ENCODE measurements around the gene CHTF18. TPM values are rescaled to one million over a fixed set of nuclear protein-coding genes. Genes with fewer than 3 reads are reported as not detected.

CHTF18 gene
- total RNA-seq, 2 experiments from 2014 or later, result 101 to 102 TPM

DNA sequence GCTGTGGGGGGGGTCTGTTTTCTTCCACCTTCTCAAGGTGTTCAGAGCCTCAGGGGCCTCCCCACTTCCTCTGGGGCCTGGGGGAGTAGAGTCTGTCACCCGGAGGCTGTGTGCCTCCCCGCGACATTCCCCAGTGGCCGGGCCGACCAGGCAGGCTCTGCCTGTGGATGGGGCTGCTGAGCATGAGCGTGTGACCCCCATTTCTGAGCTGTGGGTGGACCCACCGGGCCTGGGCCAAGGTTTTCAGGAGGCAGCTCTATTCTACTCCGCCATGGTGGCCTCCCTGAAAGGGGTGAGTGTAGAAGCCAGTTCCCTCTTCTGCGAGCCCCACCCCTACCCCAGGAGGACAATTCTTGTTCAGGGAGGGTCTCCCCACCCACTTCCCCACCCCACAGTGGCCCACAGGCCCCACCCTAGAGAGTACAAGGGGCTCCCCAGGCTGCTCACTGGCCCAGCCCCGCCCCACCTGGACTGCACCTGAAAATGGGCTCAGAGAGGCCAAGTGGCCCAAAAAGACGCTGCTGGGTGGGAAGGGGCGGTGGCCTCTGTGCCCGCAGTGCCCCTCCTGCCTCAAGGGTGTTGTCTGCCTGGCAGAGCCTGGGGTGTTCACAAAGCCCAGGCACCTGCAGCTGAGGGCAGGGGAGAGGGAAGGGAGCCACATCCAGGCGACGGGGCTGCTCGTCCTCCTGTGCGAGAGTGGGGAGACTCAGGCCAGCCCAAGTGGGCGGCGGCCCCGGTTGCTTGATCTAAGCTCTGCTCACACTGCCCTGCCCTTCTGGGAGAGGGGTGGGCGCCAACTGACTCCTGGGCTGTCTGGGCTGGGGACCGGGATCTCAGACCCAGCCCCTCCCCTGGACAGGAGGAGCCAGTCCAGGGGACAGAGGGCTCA is 26.6 kb upstream of the CHTF18 start:
- ChIA-PET POLR2A (no interaction called here), CTCF (no interaction called here)
- Mint-ChIP-seq H3K4me3 (no peak overlapping the region), H3K9me3 (peaks cover 2% of the 10 kb centered on the region), H3K4me1 (ENCODE audit: low read depth) (no peaks in the 10 kb centered on the region), H3K27ac (no peak overlapping the region), H3K27me3 (peaks cover 3% of the 10 kb centered on the region), H3K36me3 (no peaks in the 10 kb centered on the region)
- DNase-seq, result no peak
- intact Hi-C loops (cut with micrococcal nuclease), result no loop called here

DNA sequence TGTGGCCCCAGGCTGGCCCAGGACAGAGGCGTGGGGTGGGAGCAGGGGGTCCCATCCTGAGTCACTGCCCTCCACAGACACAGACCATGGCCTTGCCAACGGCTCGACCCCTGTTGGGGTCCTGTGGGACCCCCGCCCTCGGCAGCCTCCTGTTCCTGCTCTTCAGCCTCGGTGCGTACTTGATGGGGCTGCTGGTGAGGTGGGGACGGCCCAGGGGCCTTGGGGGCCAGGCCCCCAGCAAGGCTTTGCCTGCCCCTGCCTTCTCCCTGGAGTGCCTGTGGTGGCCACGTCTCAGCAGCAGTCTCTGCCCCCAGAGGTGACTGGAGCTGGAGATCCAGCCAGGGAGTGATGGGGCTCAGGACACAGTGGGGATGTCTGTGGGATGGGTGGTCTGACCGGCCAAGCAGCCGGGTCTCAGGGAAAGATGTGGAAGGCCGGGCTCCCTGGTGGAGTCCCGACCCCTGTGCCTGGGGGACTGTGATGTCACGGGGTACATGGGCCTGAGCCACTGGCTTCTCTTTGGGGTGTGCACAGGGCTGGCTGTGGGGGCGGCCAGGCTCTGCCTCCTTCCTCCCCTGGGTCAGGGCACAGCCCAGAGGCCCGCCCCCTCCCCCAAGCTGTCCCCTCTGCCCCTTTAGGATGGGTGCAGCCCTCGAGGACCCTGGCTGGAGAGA is 25.7 kb upstream of the CHTF18 start:
- no peak for DNase-seq
- intact Hi-C loops (cut with micrococcal nuclease), result no loop called here
- CTCF ChIA-PET, result no interaction called here
- Mint-ChIP-seq H3K27ac (no peak overlapping the region), H3K4me3 (no peak overlapping the region), H3K4me1 (ENCODE audit: low read depth) (no peaks in the 10 kb centered on the region), H3K27me3 (peaks cover under 1% of the 10 kb centered on the region), H3K9me3 (no peaks in the 10 kb centered on the region), H3K36me3 (no peaks in the 10 kb centered on the region)
- POLR2A ChIA-PET, result no interaction called here

DNA sequence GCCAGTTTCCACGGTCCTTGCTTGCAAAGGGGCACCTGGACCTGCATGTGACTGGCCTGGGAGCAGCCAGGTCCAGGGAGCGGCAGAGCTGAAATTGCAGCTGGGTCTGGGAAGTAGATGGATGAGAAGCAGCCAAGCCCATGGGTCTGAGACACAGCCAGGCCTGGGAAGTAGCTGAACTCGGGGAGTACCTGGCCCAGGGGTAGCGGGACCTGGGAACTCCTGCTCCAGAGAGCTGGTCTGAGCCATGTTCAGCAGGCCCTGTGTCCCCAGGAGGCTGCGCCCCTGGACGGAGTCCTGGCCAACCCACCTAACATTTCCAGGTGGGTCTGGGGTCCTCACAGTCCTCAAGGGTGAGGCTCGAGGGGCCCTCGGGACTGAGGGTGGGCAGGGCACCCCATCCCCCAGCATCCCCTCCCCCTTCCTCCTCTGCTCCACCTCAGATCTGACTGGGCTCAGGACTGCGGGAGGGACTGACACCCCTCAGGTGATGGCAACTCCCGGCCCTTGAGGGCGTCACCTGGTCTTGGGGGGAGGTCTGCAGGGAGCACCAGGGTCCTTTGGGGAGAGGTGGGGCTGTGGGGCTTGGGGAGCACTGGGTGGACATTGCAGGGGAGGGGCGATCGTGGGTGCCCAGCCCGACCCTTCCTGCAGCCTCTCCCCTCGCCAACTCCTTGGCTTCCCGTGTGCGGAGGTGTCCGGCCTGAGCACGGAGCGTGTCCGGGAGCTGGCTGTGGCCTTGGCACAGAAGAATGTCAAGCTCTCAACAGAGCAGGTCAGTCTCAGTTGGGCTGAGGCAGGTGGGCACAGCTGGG is 24.8 kb upstream of the CHTF18 start:
- Mint-ChIP-seq H3K9me3 (no peaks in the 10 kb centered on the region), H3K27ac (no peak overlapping the region), H3K4me3 (no peak overlapping the region), H3K36me3 (no peaks in the 10 kb centered on the region), H3K4me1 (ENCODE audit: low read depth) (no peaks in the 10 kb centered on the region), H3K27me3 (no peaks in the 10 kb centered on the region)
- intact Hi-C loops (cut with micrococcal nuclease), result no loop called here
- ChIA-PET POLR2A (no interaction called here), CTCF (no interaction called here)
- no peak for DNase-seq

DNA sequence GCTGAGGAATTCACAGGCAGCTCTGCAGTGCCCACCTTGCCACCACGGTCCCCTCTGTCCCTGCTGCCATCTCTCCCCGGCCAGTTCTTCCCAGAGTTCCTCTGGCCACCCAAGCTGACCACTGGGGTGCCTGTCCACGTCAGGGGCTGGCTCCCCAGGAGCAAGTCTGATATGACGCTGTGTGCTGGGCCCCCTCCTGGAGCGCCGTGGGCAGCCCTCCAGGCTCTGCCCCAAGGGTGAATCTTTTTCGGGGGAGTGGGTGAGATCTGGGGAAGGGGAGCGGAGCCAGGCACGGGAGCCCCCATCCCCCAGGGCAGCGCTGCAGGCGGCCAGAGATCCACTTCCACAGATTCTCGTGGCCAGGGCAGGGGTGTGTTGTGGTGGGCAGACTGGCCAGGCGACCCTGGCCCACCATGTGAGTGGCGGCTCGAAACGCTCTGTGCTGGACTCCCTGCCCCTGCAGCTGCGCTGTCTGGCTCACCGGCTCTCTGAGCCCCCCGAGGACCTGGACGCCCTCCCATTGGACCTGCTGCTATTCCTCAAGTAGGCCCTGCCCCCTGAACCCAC is 24.2 kb upstream of the CHTF18 start:
- ChIA-PET CTCF (no interaction called here), POLR2A (no interaction called here)
- Mint-ChIP-seq H3K36me3 (no peaks in the 10 kb centered on the region), H3K4me3 (no peak overlapping the region), H3K27ac (no peak overlapping the region), H3K27me3 (no peaks in the 10 kb centered on the region), H3K4me1 (ENCODE audit: low read depth) (no peaks in the 10 kb centered on the region), H3K9me3 (no peaks in the 10 kb centered on the region)
- no peak for DNase-seq
- intact Hi-C loops (cut with micrococcal nuclease), result no loop called here

DNA sequence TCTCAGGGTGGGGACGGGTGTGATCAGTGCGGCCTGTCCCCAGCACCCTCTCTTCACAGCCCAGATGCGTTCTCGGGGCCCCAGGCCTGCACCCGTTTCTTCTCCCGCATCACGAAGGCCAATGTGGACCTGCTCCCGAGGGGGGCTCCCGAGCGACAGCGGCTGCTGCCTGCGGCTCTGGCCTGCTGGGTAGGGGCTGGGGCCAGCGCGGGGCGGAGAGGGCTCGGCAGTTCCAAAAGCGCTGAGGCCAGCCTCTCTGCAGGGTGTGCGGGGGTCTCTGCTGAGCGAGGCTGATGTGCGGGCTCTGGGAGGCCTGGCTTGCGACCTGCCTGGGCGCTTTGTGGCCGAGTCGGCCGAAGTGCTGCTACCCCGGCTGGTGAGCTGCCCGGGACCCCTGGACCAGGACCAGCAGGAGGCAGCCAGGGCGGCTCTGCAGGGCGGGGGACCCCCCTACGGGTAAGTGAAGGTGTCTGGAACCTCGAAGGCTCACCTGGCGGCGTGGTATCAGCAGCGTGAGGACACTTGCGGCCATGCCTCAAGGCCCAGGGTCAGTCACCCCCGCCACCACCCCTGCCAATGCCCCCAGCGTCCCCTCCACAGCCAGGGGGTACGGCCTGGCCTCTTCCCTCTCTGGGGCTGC is 23.5 kb upstream of the CHTF18 start:
- Mint-ChIP-seq H3K9me3 (no peaks in the 10 kb centered on the region), H3K27me3 (no peaks in the 10 kb centered on the region), H3K27ac (no peak overlapping the region), H3K36me3 (no peaks in the 10 kb centered on the region), H3K4me3 (no peak overlapping the region), H3K4me1 (ENCODE audit: low read depth) (no peaks in the 10 kb centered on the region)
- CTCF ChIA-PET, result no interaction called here
- no peak for DNase-seq
- intact Hi-C loops (cut with micrococcal nuclease), result no loop called here
- POLR2A ChIA-PET, result no interaction called here

DNA sequence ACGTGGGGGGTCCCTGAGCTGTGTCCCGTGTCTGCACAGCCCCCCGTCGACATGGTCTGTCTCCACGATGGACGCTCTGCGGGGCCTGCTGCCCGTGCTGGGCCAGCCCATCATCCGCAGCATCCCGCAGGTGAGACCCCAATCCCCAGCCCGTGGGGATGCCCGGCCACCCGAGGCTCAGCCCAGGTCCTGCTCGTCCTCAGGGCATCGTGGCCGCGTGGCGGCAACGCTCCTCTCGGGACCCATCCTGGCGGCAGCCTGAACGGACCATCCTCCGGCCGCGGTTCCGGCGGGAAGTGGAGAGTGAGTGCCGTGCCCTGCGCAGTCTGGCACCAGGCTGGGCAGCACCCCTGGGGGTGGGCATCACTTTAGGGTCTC is 22.9 kb upstream of the CHTF18 start:
- DNase-seq, result no peak
- CTCF ChIA-PET, result no interaction called here

DNA sequence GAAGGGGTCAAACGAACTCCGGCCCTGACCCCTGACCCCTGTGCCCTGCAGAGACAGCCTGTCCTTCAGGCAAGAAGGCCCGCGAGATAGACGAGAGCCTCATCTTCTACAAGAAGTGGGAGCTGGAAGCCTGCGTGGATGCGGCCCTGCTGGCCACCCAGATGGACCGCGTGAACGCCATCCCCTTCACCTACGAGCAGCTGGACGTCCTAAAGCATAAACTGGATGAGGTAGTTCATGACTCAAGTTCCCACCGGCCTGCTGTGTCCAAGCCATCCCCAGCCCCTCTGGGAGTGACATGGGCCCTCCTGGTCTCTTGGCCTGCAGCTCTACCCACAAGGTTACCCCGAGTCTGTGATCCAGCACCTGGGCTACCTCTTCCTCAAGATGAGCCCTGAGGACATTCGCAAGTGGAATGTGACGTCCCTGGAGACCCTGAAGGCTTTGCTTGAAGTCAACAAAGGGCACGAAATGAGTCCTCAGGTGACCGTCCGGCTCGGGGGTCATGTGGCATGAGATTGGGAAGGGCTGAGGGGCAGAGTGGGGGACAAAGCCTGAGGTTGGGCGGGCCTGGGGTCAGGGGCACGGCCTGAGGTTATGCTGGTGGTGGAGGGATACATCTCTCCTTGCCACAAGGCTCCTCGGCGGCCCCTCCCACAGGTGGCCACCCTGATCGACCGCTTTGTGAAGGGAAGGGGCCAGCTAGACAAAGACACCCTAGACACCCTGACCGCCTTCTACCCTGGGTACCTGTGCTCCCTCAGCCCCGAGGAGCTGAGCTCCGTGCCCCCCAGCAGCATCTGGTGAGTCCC is 22.2 kb upstream of the CHTF18 start:
- H3K27me3 Mint-ChIP-seq, result no peaks in the 10 kb centered on the region
- no peak for DNase-seq
- no peak overlapping the region for H3K27ac Mint-ChIP-seq
- no peaks in the 10 kb centered on the region for H3K36me3 Mint-ChIP-seq
- POLR2A ChIA-PET, result no interaction called here
- H3K4me3 Mint-ChIP-seq, result no peak overlapping the region
- intact Hi-C loops (cut with micrococcal nuclease), result no loop called here
- CTCF ChIA-PET, result no interaction called here
- H3K4me1 Mint-ChIP-seq (ENCODE audit: low read depth), result no peaks in the 10 kb centered on the region
- H3K9me3 Mint-ChIP-seq, result no peaks in the 10 kb centered on the region

More for the DNA sequence above, 22.9 kb upstream of the CHTF18 start:
- intact Hi-C loops (cut with micrococcal nuclease), result no loop called here
- Mint-ChIP-seq H3K27me3 (no peaks in the 10 kb centered on the region), H3K4me1 (ENCODE audit: low read depth) (no peaks in the 10 kb centered on the region), H3K4me3 (no peak overlapping the region), H3K27ac (no peak overlapping the region), H3K36me3 (no peaks in the 10 kb centered on the region), H3K9me3 (no peaks in the 10 kb centered on the region)
- POLR2A ChIA-PET, result no interaction called here

DNA sequence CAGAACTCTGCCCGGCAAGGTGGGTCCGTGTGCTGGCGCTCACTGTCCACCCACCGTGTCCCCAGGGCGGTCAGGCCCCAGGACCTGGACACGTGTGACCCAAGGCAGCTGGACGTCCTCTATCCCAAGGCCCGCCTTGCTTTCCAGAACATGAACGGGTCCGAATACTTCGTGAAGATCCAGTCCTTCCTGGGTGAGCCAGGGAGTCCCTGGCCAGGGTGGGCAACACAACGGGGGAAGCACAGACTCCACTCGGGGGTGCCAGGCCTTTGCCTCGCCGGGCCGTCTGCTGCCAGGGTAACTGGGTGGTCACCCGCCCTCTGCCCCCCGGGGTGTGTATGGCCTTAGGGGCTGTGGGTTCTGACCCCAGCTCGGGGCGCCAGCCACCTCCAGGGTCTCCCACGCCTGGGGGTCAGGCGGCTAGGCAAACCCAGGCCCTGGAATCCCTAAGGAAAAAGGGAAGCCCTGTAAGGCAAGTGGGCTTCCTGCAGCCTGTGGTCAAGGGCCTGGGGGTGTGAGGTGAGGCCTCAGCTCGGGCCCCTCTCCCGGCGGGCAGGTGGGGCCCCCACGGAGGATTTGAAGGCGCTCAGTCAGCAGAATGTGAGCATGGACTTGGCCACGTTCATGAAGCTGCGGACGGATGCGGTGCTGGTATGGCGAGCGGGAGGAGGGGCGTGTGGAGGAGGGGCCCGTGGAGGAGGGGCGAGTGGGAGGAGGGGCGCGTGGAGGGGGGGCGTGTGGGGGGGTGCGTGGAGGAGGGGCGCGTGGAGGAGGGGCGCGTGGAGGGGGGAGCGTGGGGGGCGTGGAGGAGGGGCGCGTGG is 21.4 kb upstream of the CHTF18 start:
- Mint-ChIP-seq H3K27me3 (no peaks in the 10 kb centered on the region), H3K4me3 (no peak overlapping the region), H3K27ac (no peak overlapping the region), H3K4me1 (ENCODE audit: low read depth) (no peaks in the 10 kb centered on the region), H3K36me3 (no peaks in the 10 kb centered on the region), H3K9me3 (no peaks in the 10 kb centered on the region)
- POLR2A ChIA-PET, result no interaction called here
- CTCF ChIA-PET, result no interaction called here
- intact Hi-C loops (cut with micrococcal nuclease), result no loop called here
- no peak for DNase-seq

DNA sequence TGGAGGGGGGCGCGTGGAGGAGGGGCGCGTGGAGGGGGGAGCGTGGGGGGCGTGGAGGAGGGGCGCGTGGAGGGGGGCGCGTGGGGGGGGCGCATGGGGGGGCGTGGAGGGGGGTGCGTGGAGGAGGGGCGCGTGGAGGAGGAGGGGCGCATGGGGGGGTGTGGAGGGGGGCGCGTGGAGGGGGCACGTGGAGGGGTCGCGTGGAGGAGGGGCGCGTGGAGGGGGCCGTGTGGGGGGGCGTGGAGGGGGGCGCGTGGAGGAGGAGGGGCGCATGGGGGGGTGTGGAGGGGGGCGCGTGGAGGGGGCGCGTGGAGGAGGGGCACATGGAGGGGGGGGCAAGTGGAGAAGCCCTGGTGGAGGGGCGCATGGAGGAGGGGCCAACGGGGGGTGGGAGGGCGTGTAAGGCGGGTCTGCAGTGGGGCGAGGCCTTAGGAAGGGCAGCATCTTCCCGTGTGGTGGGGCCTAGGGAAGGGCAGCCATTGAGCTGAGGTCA is 20.6 kb upstream of the CHTF18 start:
- Mint-ChIP-seq H3K27ac (no peak overlapping the region), H3K36me3 (no peaks in the 10 kb centered on the region), H3K27me3 (no peaks in the 10 kb centered on the region), H3K4me3 (no peak overlapping the region), H3K9me3 (no peaks in the 10 kb centered on the region), H3K4me1 (ENCODE audit: low read depth) (no peaks in the 10 kb centered on the region)
- ChIA-PET POLR2A (no interaction called here), CTCF (no interaction called here)
- DNase-seq, result no peak
- intact Hi-C loops (cut with micrococcal nuclease), result no loop called here

DNA sequence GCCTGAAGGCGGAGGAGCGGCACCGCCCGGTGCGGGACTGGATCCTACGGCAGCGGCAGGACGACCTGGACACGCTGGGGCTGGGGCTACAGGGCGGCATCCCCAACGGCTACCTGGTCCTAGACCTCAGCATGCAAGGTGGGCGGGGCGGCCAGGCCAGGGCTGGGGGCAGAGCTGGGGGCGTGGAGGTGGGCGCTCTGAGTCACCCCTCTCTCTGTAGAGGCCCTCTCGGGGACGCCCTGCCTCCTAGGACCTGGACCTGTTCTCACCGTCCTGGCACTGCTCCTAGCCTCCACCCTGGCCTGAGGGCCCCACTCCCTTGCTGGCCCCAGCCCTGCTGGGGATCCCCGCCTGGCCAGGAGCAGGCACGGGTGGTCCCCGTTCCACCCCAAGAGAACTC is 20.0 kb upstream of the CHTF18 start:
- DNase-seq, result no peak
- Mint-ChIP-seq H3K4me1 (ENCODE audit: low read depth) (no peaks in the 10 kb centered on the region), H3K4me3 (no peak overlapping the region), H3K9me3 (no peaks in the 10 kb centered on the region), H3K36me3 (no peaks in the 10 kb centered on the region), H3K27ac (no peak overlapping the region), H3K27me3 (no peaks in the 10 kb centered on the region)
- POLR2A ChIA-PET, result no interaction called here
- intact Hi-C loops (cut with micrococcal nuclease), result no loop called here
- CTCF ChIA-PET, result no interaction called here

Measured in activated CD4-positive, alpha-beta memory T cell treated with anti-CD3 and anti-CD28 coated beads for 36 hours (primary cell).